Measurements from ENCODE around the gene ARHGAP22. TPM values are rescaled to one million over a fixed set of nuclear protein-coding genes. Genes with fewer than 3 reads are reported as not detected.

The ARHGAP22 gene
- total RNA-seq, 1 donor from 2014 or later: 1.9 TPM

GRCh38 chr10:48547061-48547895 lies 57.6 kb downstream of the ARHGAP22 start:
- peaks cover 2% of the 10 kb centered on the region for H3K27me3 Mint-ChIP-seq (ENCODE audit: unreplicated experiment)
- H3K36me3 Mint-ChIP-seq (ENCODE audit: low read depth, unreplicated experiment): peaks cover 3% of the 10 kb centered on the region
- H3K9me3 Mint-ChIP-seq (ENCODE audit: unreplicated experiment): no peaks in the 10 kb centered on the region
- H3K27ac Mint-ChIP-seq (ENCODE audit: unreplicated experiment): no peak overlapping the region
- peaks cover 16% of the 10 kb centered on the region for H3K4me1 Mint-ChIP-seq (ENCODE audit: unreplicated experiment)
- no peak for TF ChIP-seq CTCF (IDR thresholded peaks at IDR 0.05; ENCODE audit: unreplicated experiment)
- no peak overlapping the region for H3K4me3 Mint-ChIP-seq (ENCODE audit: unreplicated experiment)
- DNase-seq (ENCODE audit: low spot score): no peak

GRCh38 chr10:48545462-48546145 lies 59.3 kb downstream of the ARHGAP22 start:
- TF ChIP-seq CTCF (IDR thresholded peaks at IDR 0.05; ENCODE audit: unreplicated experiment): no peak
- no peak overlapping the region for H3K4me3 Mint-ChIP-seq (ENCODE audit: unreplicated experiment)
- H3K27me3 Mint-ChIP-seq (ENCODE audit: unreplicated experiment): peaks cover 4% of the 10 kb centered on the region
- H3K27ac Mint-ChIP-seq (ENCODE audit: unreplicated experiment): no peak overlapping the region
- H3K9me3 Mint-ChIP-seq (ENCODE audit: unreplicated experiment): no peaks in the 10 kb centered on the region
- no peak for DNase-seq (ENCODE audit: low spot score)
- H3K4me1 Mint-ChIP-seq (ENCODE audit: unreplicated experiment): peaks cover 9% of the 10 kb centered on the region
- H3K36me3 Mint-ChIP-seq (ENCODE audit: low read depth, unreplicated experiment): peaks cover 3% of the 10 kb centered on the region

- Mint-ChIP-seq H3K27me3 (ENCODE audit: unreplicated experiment) (peaks cover 4% of the 10 kb centered on the region), H3K36me3 (ENCODE audit: low read depth, unreplicated experiment) (no peaks in the 10 kb centered on the region), H3K4me1 (ENCODE audit: unreplicated experiment) (no peaks in the 10 kb centered on the region), H3K4me3 (ENCODE audit: unreplicated experiment) (no peak overlapping the region), H3K9me3 (ENCODE audit: unreplicated experiment) (no peaks in the 10 kb centered on the region), H3K27ac (ENCODE audit: unreplicated experiment) (no peak overlapping the region)
- DNase-seq (ENCODE audit: low spot score): no peak
- TF ChIP-seq CTCF (IDR thresholded peaks at IDR 0.05; ENCODE audit: unreplicated experiment): no peak
These were observed 61.6 kb downstream of the ARHGAP22 start for GRCh38 chr10:48543182-48543844.

GRCh38 chr10:48542471-48543181 lies 62.2 kb downstream of the ARHGAP22 start:
- no peaks in the 10 kb centered on the region for H3K9me3 Mint-ChIP-seq (ENCODE audit: unreplicated experiment)
- no peaks in the 10 kb centered on the region for H3K36me3 Mint-ChIP-seq (ENCODE audit: low read depth, unreplicated experiment)
- DNase-seq (ENCODE audit: low spot score): no peak
- no peaks in the 10 kb centered on the region for H3K4me1 Mint-ChIP-seq (ENCODE audit: unreplicated experiment)
- no peak overlapping the region for H3K4me3 Mint-ChIP-seq (ENCODE audit: unreplicated experiment)
- peaks cover 6% of the 10 kb centered on the region for H3K27me3 Mint-ChIP-seq (ENCODE audit: unreplicated experiment)
- no peak overlapping the region for H3K27ac Mint-ChIP-seq (ENCODE audit: unreplicated experiment)
- TF ChIP-seq CTCF (IDR thresholded peaks at IDR 0.05; ENCODE audit: unreplicated experiment): no peak
